ENCODE results near the gene TNFAIP1.

TNFAIP1 gene

DNA sequence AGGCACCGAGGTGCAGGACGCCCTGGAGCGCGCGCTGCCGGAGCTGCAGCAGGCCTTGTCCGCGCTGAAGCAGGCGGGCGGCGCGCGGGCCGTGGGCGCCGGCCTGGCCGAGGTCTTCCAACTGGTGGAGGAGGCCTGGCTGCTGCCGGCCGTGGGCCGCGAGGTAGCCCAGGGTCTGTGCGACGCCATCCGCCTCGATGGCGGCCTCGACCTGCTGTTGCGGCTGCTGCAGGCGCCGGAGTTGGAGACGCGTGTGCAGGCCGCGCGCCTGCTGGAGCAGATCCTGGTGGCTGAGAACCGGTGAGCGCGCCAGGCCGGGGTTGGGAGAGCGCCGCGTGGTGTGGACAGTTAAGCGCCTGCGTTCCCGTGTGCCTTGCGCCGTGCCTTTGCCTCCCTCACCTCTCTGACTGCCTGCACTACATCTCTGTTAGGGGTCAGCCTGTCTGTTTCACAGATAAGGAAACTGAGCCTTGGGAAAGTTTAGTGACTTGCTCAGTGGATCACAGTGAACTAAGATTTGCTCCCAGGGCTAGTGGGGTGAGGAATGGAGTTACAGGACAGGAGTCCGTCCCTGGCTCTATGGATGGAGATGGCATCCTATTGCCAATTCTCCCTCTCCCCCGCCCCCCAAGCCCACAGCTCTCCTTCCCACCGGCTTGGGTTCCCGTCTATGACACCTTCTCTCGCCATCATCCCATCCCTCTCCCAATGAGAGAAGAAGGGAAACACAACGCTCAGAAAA, 36.8 kb downstream of the TNFAIP1 start:
- DNase-seq = no peak

DNA sequence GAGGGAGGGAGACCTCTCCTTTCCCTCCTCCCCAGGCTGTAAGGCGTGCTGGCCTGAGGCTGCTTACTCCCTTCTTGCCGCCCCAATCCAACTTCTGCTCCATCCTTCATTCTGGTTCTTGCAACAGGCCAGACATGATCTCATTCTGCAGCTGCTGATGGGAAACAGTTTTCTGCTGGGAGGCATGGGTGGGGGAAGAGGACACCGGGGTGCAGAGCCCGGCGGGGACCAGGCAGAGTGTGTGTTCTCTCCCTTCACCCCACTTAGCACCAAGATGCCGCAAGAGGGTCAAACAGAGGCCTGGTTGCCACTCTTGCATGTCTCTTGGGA, 37.3 kb downstream of the TNFAIP1 start:
- DNase-seq = no peak

DNA sequence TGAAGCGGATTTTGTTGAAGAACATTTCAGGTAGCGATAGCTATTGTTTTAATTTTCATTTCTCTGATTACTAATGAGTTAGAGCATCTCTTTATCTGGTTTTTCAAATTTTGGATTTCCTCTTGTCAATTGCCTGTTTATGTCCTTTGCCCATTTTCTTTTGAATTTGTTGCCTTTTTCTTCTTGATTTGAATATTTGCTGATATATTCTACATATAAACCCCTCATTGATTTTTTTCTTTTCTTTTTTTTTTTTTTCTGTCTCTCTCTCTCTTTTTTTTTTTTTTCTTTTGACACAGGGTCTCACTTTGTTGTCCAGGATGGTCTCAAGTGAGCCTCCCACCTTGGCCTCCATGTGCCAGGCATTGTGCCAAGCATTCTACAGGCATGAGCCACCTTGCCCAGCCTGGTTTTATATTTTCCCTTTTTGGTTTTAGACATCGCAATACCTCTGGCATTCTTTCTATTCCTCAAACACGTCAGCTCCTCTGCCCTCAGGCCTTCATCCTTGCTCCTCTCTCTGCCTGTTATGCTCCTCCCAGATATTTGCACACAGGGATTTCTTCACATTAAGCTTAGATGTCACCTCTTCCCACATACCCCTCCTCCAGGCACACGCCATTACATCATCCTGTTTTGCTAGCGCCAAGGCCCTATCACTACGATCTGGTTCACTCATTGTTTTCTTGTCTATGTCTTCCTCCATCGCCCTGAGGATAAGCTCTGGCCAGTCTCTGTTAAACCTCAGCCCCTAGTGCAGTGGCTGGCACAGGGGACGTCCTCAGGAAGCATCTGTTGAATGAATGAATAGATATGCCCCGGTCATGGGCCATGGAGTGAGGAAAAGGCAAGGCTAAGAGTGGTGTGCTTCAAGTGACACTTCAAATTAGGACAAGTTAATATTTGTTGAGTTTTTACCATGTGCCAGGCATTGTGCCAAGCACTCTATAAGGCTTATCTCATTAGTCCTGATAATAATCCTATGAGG, 44.5 kb downstream of the TNFAIP1 start:
- peak; percentile 52 to 79 for DNase-seq

- DNase-seq = peak in 1 of 2 donors; percentile 54
Measured at GRCh38 chr17:28381141-28381825, 45.7 kb downstream of the TNFAIP1 start.

DNA sequence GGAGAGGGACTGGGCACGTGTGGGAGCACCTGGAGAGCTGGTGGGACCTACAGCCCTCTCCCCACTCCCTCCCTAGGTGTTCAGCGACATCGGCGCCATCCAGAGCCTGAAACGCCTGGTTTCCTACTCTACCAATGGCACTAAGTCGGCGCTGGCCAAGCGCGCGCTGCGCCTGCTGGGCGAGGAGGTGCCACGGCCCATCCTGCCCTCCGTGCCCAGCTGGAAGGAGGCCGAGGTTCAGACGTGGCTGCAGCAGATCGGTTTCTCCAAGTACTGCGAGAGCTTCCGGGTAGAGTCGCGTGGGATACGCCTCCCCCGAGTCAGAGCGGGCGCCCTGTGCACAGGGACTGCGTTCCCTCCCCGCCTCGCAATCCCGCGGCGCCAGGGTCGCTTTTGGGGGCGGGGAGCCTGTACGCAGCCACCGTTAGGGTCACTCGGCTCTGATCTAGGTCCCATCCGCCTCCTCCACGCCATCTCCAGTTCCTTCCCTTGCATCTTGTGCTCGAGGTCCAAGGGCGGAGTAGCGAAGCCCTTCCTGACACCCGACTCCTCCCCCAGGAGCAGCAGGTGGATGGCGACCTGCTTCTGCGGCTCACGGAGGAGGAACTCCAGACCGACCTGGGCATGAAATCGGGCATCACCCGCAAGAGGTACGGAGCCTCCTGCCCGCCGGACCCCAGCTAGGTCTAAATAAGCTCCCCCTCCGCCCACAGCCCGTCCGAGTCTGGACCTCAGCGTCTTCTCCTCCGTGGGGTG, 48.9 kb downstream of the TNFAIP1 start:
- DNase-seq = peak; percentile 54 to 63

DNA sequence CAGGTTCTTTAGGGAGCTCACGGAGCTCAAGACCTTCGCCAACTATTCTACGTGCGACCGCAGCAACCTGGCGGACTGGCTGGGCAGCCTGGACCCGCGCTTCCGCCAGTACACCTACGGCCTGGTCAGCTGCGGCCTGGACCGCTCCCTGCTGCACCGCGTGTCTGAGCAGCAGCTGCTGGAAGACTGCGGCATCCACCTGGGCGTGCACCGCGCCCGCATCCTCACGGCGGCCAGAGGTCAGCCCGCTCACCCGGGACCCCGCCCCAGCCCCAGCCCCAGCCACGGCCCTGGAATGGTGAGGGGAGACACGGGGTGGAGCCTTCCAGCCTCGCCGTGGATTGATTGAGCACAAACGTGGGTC, 49.5 kb downstream of the TNFAIP1 start:
- DNase-seq = no peak

- DNase-seq = no peak
Measured at GRCh38 chr17:28385406-28385805, 49.8 kb downstream of the TNFAIP1 start.

GRCh38 chr17:28386391-28386790, 50.8 kb downstream of the TNFAIP1 start:
- DNase-seq = no peak

GRCh38 chr17:28388106-28388505, 52.5 kb downstream of the TNFAIP1 start:
- no peak for DNase-seq

DNA sequence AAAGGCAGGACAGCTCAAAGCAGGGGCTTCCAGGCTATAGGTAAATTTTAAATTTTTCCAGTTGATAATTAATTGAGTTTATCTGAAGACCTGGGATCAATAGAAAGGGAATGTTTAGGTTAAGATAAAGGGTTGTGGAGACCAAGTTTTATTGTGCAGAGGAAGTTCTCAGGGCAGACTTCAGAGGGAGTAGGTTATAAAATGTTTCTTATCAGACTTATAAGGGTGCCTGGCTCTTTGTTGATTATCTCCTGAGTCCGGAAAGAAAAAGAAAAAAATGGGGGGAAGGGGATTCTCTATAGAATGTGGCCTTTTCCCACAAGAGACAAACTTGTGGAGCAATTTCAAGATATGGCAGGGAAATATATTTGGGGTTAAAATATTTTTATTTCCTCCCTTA, 54.6 kb downstream of the TNFAIP1 start:
- no peak for DNase-seq

DNA sequence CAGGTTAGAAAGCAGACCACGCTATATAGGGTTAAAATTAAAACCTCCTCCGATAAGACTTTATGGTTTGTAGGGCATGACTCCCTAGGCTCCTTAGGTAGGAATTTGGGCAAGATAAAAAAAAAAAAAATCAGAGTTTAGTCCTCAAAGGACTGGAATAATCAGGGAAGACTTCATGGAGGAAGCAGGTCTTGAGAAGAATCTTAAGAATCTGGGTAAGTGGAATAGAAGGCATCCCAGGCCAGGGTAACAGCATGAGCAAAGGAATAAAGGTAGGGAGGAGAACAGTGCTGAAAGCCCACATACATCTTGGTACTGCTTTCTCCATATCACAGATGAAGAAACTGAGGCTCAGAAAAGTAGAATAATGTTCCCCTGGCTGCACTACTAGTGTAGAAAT, 55.0 kb downstream of the TNFAIP1 start:
- no peak for DNase-seq

GRCh38 chr17:28390984-28391383, 55.4 kb downstream of the TNFAIP1 start:
- DNase-seq = no peak

DNA sequence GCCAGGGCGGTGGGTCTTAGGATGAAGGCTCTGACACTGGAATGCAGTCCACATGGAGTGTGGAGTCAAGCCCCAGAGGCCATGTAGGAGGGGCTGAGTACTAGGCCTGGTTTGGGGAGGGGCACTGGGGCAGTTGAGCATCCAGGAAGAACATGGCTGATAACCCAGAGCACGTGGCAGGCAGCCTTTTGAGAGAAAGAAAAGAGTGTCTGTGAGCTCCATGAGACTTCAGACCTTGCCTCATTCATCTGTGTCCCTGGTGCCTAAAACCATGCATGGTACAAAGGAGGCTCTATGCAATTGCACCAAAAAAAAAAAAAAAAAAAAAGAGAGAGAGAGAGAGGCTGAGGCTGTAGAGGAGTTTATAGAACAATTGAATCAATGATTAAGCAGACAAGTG, 55.8 kb downstream of the TNFAIP1 start:
- no peak for DNase-seq

GRCh38 chr17:28392491-28392890, 56.9 kb downstream of the TNFAIP1 start:
- DNase-seq = no peak

GRCh38 chr17:28394337-28395116, 59.0 kb downstream of the TNFAIP1 start:
- no peak for DNase-seq

GRCh38 chr17:28395426-28395825, 59.9 kb downstream of the TNFAIP1 start:
- no peak for DNase-seq

DNA sequence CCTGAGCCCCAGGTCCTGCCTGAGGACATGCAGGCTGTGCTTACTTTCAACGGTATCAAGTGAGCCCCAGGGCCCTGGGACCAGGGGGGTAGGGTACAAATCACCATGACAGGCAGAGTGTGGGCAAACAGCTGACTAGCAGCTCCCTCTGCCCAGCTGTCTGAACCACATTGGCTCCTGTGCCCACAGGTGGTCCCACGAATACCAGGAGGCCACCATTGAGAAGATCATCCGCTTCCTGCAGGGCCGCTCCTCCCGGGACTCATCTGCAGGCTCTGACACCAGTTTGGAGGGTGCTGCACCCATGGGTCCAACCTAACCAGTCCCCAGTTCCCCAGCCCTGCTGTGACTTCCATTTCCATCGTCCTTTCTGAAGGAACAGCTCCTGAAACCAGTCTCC, 60.4 kb downstream of the TNFAIP1 start:
- no peak for DNase-seq

All from inflammatory macrophage (primary cell).